ENCODE results near the gene TFB2M. TPM values are rescaled to one million over a fixed set of nuclear protein-coding genes. Genes with fewer than 3 reads are reported as not detected.
A peak's percentile ranks its signal among the peaks of the same experiment; 100 is the strongest.

The TFB2M gene
- total and polyA plus RNA-seq, 10 of the 15 experiments (the other 5 are each of a cell fraction or from before 2014, with no cell fraction given) = 25.2 to 66.0 (median 36.1) TPM

DNA sequence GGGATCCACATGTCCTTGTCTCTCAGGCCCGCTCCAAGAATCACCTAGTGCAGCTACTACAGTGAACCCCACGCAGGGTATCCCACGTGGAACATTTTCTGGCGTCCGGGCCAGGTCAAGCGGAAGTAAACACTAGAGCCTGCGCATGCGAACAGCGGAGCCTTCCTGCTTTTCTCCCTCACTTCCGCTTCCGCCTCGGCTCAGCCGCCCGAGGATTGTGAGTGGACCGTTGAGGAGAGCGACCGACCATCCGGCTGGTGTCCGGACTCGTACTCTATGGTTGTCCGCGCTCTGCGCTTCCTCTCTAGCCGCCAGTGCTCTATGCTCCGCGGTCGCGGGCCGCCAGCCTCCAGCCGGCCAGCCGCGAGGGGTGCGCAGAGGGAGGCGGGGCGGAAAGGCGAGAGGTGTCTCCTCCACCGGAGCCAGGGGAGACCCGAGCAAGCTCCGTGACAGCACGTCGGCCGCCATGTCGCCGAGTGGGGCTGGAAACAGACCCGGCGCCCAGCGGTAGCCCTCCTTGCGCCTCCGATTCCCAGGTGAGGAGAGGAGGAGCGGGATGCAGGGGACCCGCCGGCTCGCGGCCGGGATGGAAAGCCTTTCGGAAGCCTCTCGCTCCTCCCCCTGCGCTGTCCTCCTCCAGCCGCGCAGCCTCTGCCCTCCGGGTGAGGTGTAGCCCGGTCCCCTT is at the start of gene TFB2M, which contains the start of gene CNST (continued):
- peak in 1 of 2 experiments; percentile 64; a peak in 1 of 4 replicates for TF ChIP-seq ETV6 (conservative IDR thresholded peaks at IDR 0.05 in 1 of 2, IDR thresholded peaks at IDR 0.05 in 1 of 2; ENCODE audit: borderline replicate concordance in 1 of 2, low read depth in 1 of 2)
- no peak for TF ChIP-seq CBX3 (IDR thresholded peaks at IDR 0.05; ENCODE audit: borderline replicate concordance, low read depth)
- peak; percentile 46 for TF ChIP-seq NR2F1 (conservative IDR thresholded peaks at IDR 0.05)
- TF ChIP-seq SIN3A (IDR thresholded peaks at IDR 0.05; ENCODE audit: low read depth, low read length) = peak; percentile 95
- peak; percentile 57 for TF ChIP-seq EED (IDR thresholded peaks at IDR 0.05; ENCODE audit: low read depth)
- TF ChIP-seq, protein P1, sequence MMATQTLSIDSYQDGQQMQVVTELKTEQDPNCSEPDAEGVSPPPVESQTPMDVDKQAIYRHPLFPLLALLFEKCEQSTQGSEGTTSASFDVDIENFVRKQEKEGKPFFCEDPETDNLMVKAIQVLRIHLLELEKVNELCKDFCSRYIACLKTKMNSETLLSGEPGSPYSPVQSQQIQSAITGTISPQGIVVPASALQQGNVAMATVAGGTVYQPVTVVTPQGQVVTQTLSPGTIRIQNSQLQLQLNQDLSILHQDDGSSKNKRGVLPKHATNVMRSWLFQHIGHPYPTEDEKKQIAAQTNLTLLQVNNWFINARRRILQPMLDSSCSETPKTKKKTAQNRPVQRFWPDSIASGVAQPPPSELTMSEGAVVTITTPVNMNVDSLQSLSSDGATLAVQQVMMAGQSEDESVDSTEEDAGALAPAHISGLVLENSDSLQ (IDR thresholded peaks at IDR 0.05) = peak; percentile 79
- 0 out of 2 replicates have a peak, but pooled peaks have one; percentile 59 for TF ChIP-seq NBN (IDR thresholded peaks at IDR 0.05)
- peak; percentile 89 for TF ChIP-seq NFYB (IDR thresholded peaks at IDR 0.05; ENCODE audit: insufficient read depth, low read depth, low read length)
- peak; percentile 79 for TF ChIP-seq SPI1 (IDR thresholded peaks at IDR 0.05; ENCODE audit: borderline replicate concordance, insufficient read depth, low read depth, low read length)
- no peak for TF ChIP-seq SMAD5 (IDR thresholded peaks at IDR 0.05; ENCODE audit: low read depth)
- TF ChIP-seq POU2F2 (IDR thresholded peaks at IDR 0.05; ENCODE audit: borderline replicate concordance, low read depth, low read length) = peak; percentile 24; the same call in 1 of the 3 replicates
- TF ChIP-seq POLR2AphosphoS5 (IDR thresholded peaks at IDR 0.05; ENCODE audit: low read length) = peak; percentile 80
- TF ChIP-seq EGR1 (IDR thresholded peaks at IDR 0.05; ENCODE audit: borderline replicate concordance in 1 of 2, low read depth in 2 of 2, low read length in 2 of 2) = peak in 1 of 2 experiments; percentile 63; a peak in 2 of 3 replicates
- TF ChIP-seq KLF5 (IDR thresholded peaks at IDR 0.05; ENCODE audit: partially characterized antibody) = peak; percentile 13
- 0 out of 2 replicates have a peak, but pooled peaks have one; percentile 45 for TF ChIP-seq CHD1 (IDR thresholded peaks at IDR 0.05; ENCODE audit: low read depth, low read length)
- peak; percentile 63; the same call in 1 of the 2 replicates for TF ChIP-seq CREM (IDR thresholded peaks at IDR 0.05; ENCODE audit: low read depth)
- TF ChIP-seq, protein P2, sequence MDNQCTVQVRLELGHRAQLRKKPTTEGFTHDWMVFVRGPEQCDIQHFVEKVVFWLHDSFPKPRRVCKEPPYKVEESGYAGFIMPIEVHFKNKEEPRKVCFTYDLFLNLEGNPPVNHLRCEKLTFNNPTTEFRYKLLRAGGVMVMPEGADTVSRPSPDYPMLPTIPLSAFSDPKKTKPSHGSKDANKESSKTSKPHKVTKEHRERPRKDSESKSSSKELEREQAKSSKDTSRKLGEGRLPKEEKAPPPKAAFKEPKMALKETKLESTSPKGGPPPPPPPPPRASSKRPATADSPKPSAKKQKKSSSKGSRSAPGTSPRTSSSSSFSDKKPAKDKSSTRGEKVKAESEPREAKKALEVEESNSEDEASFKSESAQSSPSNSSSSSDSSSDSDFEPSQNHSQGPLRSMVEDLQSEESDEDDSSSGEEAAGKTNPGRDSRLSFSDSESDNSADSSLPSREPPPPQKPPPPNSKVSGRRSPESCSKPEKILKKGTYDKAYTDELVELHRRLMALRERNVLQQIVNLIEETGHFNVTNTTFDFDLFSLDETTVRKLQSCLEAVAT (IDR thresholded peaks at IDR 0.05) = 0 out of 2 replicates have a peak, but pooled peaks have one; percentile 26
- TF ChIP-seq, protein P3, sequence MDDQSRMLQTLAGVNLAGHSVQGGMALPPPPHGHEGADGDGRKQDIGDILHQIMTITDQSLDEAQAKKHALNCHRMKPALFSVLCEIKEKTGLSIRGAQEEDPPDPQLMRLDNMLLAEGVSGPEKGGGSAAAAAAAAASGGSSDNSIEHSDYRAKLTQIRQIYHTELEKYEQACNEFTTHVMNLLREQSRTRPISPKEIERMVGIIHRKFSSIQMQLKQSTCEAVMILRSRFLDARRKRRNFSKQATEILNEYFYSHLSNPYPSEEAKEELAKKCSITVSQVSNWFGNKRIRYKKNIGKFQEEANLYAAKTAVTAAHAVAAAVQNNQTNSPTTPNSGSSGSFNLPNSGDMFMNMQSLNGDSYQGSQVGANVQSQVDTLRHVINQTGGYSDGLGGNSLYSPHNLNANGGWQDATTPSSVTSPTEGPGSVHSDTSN (IDR thresholded peaks at IDR 0.05; ENCODE audit: insufficient replicate concordance, low read depth, low read length) = no peak
- TF ChIP-seq GATAD2B (conservative IDR thresholded peaks at IDR 0.05; ENCODE audit: low read depth) = peak; percentile 75; the same call in 1 of the 2 replicates
- no peak for TF ChIP-seq ZNF274 (IDR thresholded peaks at IDR 0.05; ENCODE audit: insufficient read depth, insufficient read length)
- TF ChIP-seq IKZF1 (conservative IDR thresholded peaks at IDR 0.05) = peak; percentile 92
- TF ChIP-seq, protein P4, sequence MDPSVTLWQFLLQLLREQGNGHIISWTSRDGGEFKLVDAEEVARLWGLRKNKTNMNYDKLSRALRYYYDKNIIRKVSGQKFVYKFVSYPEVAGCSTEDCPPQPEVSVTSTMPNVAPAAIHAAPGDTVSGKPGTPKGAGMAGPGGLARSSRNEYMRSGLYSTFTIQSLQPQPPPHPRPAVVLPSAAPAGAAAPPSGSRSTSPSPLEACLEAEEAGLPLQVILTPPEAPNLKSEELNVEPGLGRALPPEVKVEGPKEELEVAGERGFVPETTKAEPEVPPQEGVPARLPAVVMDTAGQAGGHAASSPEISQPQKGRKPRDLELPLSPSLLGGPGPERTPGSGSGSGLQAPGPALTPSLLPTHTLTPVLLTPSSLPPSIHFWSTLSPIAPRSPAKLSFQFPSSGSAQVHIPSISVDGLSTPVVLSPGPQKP (IDR thresholded peaks at IDR 0.05; ENCODE audit: low read depth, low read length) = peak; percentile 87
- TF ChIP-seq BRCA1 (IDR thresholded peaks at IDR 0.05; ENCODE audit: low read depth, low read length) = no peak
